ENCODE data around the gene FGFR1OP2.

Gene FGFR1OP2

DNA sequence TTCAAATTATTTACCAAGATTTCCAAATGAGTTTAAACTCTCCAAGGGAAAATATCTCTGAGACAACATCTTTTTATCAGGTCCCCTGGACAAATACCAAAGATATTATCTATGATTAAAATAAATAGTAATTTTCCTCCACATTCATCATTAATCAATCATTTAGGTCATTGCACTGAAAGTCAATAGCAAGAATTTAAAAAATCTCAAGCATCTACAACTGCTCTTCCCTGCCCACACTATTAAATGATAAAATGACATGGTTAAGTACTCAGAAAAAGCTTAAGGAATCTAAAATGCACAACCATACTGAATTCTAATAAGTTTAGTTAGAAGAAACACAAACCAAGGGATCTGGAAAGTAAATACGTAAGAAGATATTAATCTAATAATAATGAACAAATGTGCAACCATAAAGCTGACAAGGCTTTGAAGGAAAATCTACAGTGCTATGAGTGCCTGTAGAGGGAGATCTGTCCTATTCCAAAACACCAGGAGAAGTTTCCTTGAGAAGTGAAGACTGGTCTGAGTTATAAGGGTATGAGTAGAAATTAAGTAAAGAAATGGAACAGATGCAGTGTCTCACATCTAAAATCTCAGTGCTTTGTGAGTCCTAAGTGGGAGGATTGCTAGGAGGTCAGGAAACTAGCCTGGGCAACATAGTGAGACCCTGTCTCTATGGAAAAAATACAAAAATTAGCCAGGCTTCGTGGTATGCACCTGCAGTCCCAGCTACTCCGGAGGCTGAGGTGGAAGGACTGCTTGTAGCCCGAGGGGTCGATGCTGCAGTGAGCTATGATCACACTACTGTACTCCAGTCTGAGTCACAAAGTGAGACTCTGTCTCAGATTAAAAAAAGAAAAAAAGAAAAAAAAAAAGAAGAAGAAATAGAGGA, 19.7 kb upstream of the FGFR1OP2 start:
- H3K36me3 ChIP-seq (replicated peaks; ENCODE audit: low read depth, low read length), result peaks cover 28% of the 10 kb centered on the region
- H3K27ac ChIP-seq (ENCODE audit: low read length), result no peak overlapping the region
- no peaks in the 10 kb centered on the region for H3K27me3 ChIP-seq (ENCODE audit: low read depth, low read length)

GRCh38 chr12:26919216-26919555, 19.1 kb upstream of the FGFR1OP2 start:
- Histone ChIP-seq H3K27ac (ENCODE audit: low read length) (no peak overlapping the region), H3K36me3 (replicated peaks; ENCODE audit: low read depth, low read length) (peaks cover 28% of the 10 kb centered on the region), H3K4me3 (ENCODE audit: low read length) (no peak overlapping the region), H3K9me3 (ENCODE audit: insufficient read depth, low read length) (no peaks in the 10 kb centered on the region), H2AFZ (ENCODE audit: low read depth, low read length) (no peak overlapping the region), H3K27me3 (ENCODE audit: low read depth, low read length) (no peaks in the 10 kb centered on the region), H3K9ac (ENCODE audit: low read length) (no peak overlapping the region), H3K4me2 (ENCODE audit: low read length) (no peak overlapping the region), H3K4me1 (ENCODE audit: low read length) (no peaks in the 10 kb centered on the region), H4K20me1 (ENCODE audit: insufficient read depth, low read length) (no peaks in the 10 kb centered on the region), H3K79me2 (ENCODE audit: low read length) (no peaks in the 10 kb centered on the region)
- TF ChIP-seq EZH2phosphoT487 (IDR thresholded peaks at IDR 0.05; ENCODE audit: low read depth), result no peak
- no peak for TF ChIP-seq CTCF (IDR thresholded peaks at IDR 0.05; ENCODE audit: low read depth, low read length)

More for the DNA sequence above, 19.7 kb upstream of the FGFR1OP2 start:
- Histone ChIP-seq H3K9me3 (ENCODE audit: insufficient read depth, low read length) (no peaks in the 10 kb centered on the region), H2AFZ (ENCODE audit: low read depth, low read length) (no peak overlapping the region), H3K4me2 (ENCODE audit: low read length) (no peak overlapping the region), H3K9ac (ENCODE audit: low read length) (no peak overlapping the region), H3K4me3 (ENCODE audit: low read length) (no peak overlapping the region), H3K4me1 (ENCODE audit: low read length) (no peaks in the 10 kb centered on the region), H4K20me1 (ENCODE audit: insufficient read depth, low read length) (no peaks in the 10 kb centered on the region), H3K79me2 (ENCODE audit: low read length) (no peaks in the 10 kb centered on the region)
- TF ChIP-seq CTCF (IDR thresholded peaks at IDR 0.05; ENCODE audit: low read depth, low read length), result no peak
- no peak for TF ChIP-seq EZH2phosphoT487 (IDR thresholded peaks at IDR 0.05; ENCODE audit: low read depth)

DNA sequence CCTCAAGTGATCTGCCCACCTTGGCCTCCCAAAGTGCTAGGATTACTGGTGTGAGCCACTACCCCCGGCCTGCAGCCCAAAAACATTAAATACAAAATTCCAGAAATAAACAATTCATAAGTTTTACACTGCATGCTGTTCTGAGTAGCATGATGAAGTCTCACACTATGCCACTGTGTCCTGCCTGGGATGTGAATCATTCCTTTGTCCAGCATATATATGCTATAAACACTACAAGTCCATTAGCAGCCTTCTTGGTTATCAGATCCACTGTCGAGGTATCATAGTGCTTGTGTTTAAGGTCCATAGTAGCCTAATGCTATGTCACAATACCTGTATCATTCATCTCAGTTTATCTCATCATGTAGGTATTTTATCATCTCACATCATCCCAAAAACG, 16.4 kb upstream of the FGFR1OP2 start:
- no peak for TF ChIP-seq CTCF (IDR thresholded peaks at IDR 0.05; ENCODE audit: low read depth, low read length)
- no peak for TF ChIP-seq EZH2phosphoT487 (IDR thresholded peaks at IDR 0.05; ENCODE audit: low read depth)
- peaks cover 28% of the 10 kb centered on the region for H3K36me3 ChIP-seq (replicated peaks; ENCODE audit: low read depth, low read length)
- H4K20me1 ChIP-seq (ENCODE audit: insufficient read depth, low read length), result no peaks in the 10 kb centered on the region

GRCh38 chr12:26928661-26929060, 9.6 kb upstream of the FGFR1OP2 start:
- Histone ChIP-seq H3K36me3 (replicated peaks; ENCODE audit: low read depth, low read length) (peaks cover 27% of the 10 kb centered on the region), H3K9ac (ENCODE audit: low read length) (no peak overlapping the region), H3K79me2 (ENCODE audit: low read length) (peaks cover 31% of the 10 kb centered on the region), H3K9me3 (ENCODE audit: insufficient read depth, low read length) (no peaks in the 10 kb centered on the region), H3K4me3 (ENCODE audit: low read length) (no peak overlapping the region), H3K27me3 (ENCODE audit: low read depth, low read length) (no peaks in the 10 kb centered on the region), H2AFZ (ENCODE audit: low read depth, low read length) (no peak overlapping the region), H3K4me1 (ENCODE audit: low read length) (no peaks in the 10 kb centered on the region), H3K27ac (ENCODE audit: low read length) (no peak overlapping the region), H4K20me1 (ENCODE audit: insufficient read depth, low read length) (no peaks in the 10 kb centered on the region), H3K4me2 (ENCODE audit: low read length) (no peak overlapping the region)
- TF ChIP-seq EZH2phosphoT487 (IDR thresholded peaks at IDR 0.05; ENCODE audit: low read depth), result no peak
- TF ChIP-seq CTCF (IDR thresholded peaks at IDR 0.05; ENCODE audit: low read depth, low read length), result no peak

More for the DNA sequence above, 16.4 kb upstream of the FGFR1OP2 start:
- Histone ChIP-seq H3K27me3 (ENCODE audit: low read depth, low read length) (no peaks in the 10 kb centered on the region), H3K4me2 (ENCODE audit: low read length) (no peak overlapping the region), H3K4me1 (ENCODE audit: low read length) (no peaks in the 10 kb centered on the region), H2AFZ (ENCODE audit: low read depth, low read length) (no peak overlapping the region), H3K9ac (ENCODE audit: low read length) (no peak overlapping the region), H3K9me3 (ENCODE audit: insufficient read depth, low read length) (no peaks in the 10 kb centered on the region), H3K27ac (ENCODE audit: low read length) (no peak overlapping the region), H3K4me3 (ENCODE audit: low read length) (no peak overlapping the region), H3K79me2 (ENCODE audit: low read length) (no peaks in the 10 kb centered on the region)
